Parathyroid adenoma (tissue), 2 donors: ENCODE measurements around the gene QSOX1.

Experiments used
- H2AFZ ChIP-seq: fragments of 300-600 bp; sonication (generic); one replicate; pipeline ENCODE4 v1.7.0; 2017; ENCODE audit warnings: antibody characterized with exemption, mild to moderate bottlenecking
- H3K27ac ChIP-seq: fragments of 300-600 bp; sonication (generic); one replicate; pipeline ENCODE4 v1.7.0; 2017
- H3K27me3 ChIP-seq: fragments of 300-600 bp; sonication (generic); one replicate; pipeline ENCODE4 v1.7.0; 2017; ENCODE audit warnings: low read length; ENCODE audit not compliant: control insufficient read depth, insufficient read depth
- H3K36me3 ChIP-seq: fragments of 300-600 bp; sonication (generic); one replicate; pipeline ENCODE4 v1.7.0; 2017; ENCODE audit warnings: low read length; ENCODE audit not compliant: control insufficient read depth, insufficient read depth
- H3K4me1 ChIP-seq: fragments of 300-600 bp; sonication (generic); one replicate; pipeline ENCODE4 v1.7.0; 2017; ENCODE audit warnings: control low read depth
- H3K4me2 ChIP-seq: fragments of 300-600 bp; sonication (generic); one replicate; pipeline ENCODE4 v1.7.0; 2017; ENCODE audit warnings: low read length
- H3K4me3 ChIP-seq: fragments of 300-600 bp; sonication (generic); one replicate; pipeline ENCODE4 v1.7.0; 2017; ENCODE audit warnings: low read depth, low read length
- H3K79me2 ChIP-seq: fragments of 300-600 bp; sonication (generic); one replicate; pipeline ENCODE4 v1.7.0; 2017; ENCODE audit warnings: control low read depth
- H3K9ac ChIP-seq: fragments of 300-600 bp; sonication (generic); one replicate; pipeline ENCODE4 v1.7.0; 2017; ENCODE audit warnings: mild to moderate bottlenecking
- H3K9me3 ChIP-seq: fragments of 300-600 bp; sonication (generic); one replicate; pipeline ENCODE4 v1.7.0; 2017; ENCODE audit warnings: low read length; ENCODE audit not compliant: control insufficient read depth
- CTCF ChIP-seq: fragments of 300-600 bp; sonication (generic); IDR thresholded peaks from one replicate; pipeline ENCODE4 v1.7.0; 2017; ENCODE audit warnings: antibody characterized with exemption, mild to moderate bottlenecking
- donor health status: primary hyperparathyroidism.

QSOX1 gene

GRCh38 chr1:180231506-180231921 lies 76.8 kb downstream of the QSOX1 start:
- H3K4me2 ChIP-seq: peak overlapping the region; percentile 61
- H3K4me1 ChIP-seq: no peaks in the 10 kb centered on the region
- no peak overlapping the region for H3K27ac ChIP-seq
- H3K9me3 ChIP-seq: no peaks in the 10 kb centered on the region
- H3K9ac ChIP-seq: no peak overlapping the region
- peaks cover 29% of the 10 kb centered on the region for H3K27me3 ChIP-seq
- no peak overlapping the region for H3K4me3 ChIP-seq
- no peaks in the 10 kb centered on the region for H3K79me2 ChIP-seq
- no peak for TF ChIP-seq CTCF
- no peaks in the 10 kb centered on the region for H3K36me3 ChIP-seq
- peak overlapping the region; percentile 17 for H2AFZ ChIP-seq

- Histone ChIP-seq H3K9ac (no peak overlapping the region), H3K4me2 (no peak overlapping the region), H2AFZ (no peak overlapping the region), H3K36me3 (no peaks in the 10 kb centered on the region), H3K4me3 (no peak overlapping the region), H3K27ac (no peak overlapping the region), H3K9me3 (no peaks in the 10 kb centered on the region), H3K4me1 (no peaks in the 10 kb centered on the region), H3K27me3 (peaks cover 34% of the 10 kb centered on the region), H3K79me2 (no peaks in the 10 kb centered on the region)
- TF ChIP-seq CTCF: no peak
These were observed 77.3 kb downstream of the QSOX1 start for GRCh38 chr1:180231936-180232335.

GRCh38 chr1:180232521-180233043 lies 77.9 kb downstream of the QSOX1 start:
- Histone ChIP-seq H3K9me3 (no peaks in the 10 kb centered on the region), H3K4me3 (no peak overlapping the region), H3K4me2 (no peak overlapping the region), H3K4me1 (no peaks in the 10 kb centered on the region), H3K27ac (no peak overlapping the region), H3K9ac (no peak overlapping the region), H3K79me2 (no peaks in the 10 kb centered on the region), H3K27me3 (peaks cover 40% of the 10 kb centered on the region), H3K36me3 (no peaks in the 10 kb centered on the region), H2AFZ (no peak overlapping the region)
- TF ChIP-seq CTCF: no peak

GRCh38 chr1:180233191-180234011 lies 78.7 kb downstream of the QSOX1 start:
- Histone ChIP-seq H3K36me3 (no peaks in the 10 kb centered on the region), H3K27me3 (peaks cover 44% of the 10 kb centered on the region), H3K9me3 (no peaks in the 10 kb centered on the region), H3K9ac (no peak overlapping the region), H3K4me2 (no peak overlapping the region), H3K4me1 (no peaks in the 10 kb centered on the region), H2AFZ (no peak overlapping the region), H3K27ac (no peak overlapping the region), H3K4me3 (no peak overlapping the region), H3K79me2 (no peaks in the 10 kb centered on the region)
- TF ChIP-seq CTCF: no peak
